Measurements from ENCODE around the gene TFPI.

TFPI gene

GRCh38 chr2:187442778-187443177 lies 111.5 kb downstream of the TFPI start:
- Histone ChIP-seq H3K4me1 (ENCODE audit: insufficient read depth, low read length) (no peaks in the 10 kb centered on the region), H3K4me3 (ENCODE audit: low read depth in 1 of 2, low read length in 2 of 2) (no peak overlapping the region), H4K20me1 (ENCODE audit: insufficient read depth, low read length) (no peaks in the 10 kb centered on the region), H3K9ac (ENCODE audit: low read depth, low read length) (no peak overlapping the region), H3K4me2 (ENCODE audit: insufficient read depth, low read length) (no peak overlapping the region), H3K27me3 (ENCODE audit: insufficient read depth, low read length, poor library complexity) (no peaks in the 10 kb centered on the region), H3K79me2 (ENCODE audit: insufficient read depth, low read length) (no peaks in the 10 kb centered on the region), H3K9me3 (ENCODE audit: insufficient read depth, low read length, severe bottlenecking) (no peaks in the 10 kb centered on the region), H3K36me3 (ENCODE audit: insufficient read depth, low read length) (no peaks in the 10 kb centered on the region), H2AFZ (ENCODE audit: low read depth, low read length) (no peak overlapping the region), H3K27ac (ENCODE audit: low read length) (no peak overlapping the region)
- TF ChIP-seq EZH2 (IDR thresholded peaks at IDR 0.05; ENCODE audit: borderline replicate concordance, low read depth, low read length, severe bottlenecking) (no peak), CTCF (IDR thresholded peaks at IDR 0.05; ENCODE audit: borderline replicate concordance, extremely low read depth, low read length, poor library complexity, severe bottlenecking) (no peak)
- no peak for DNase-seq
- no peak for ATAC-seq (ENCODE audit: insufficient read depth, low read depth)

- H3K9me3 ChIP-seq (ENCODE audit: insufficient read depth, low read length, severe bottlenecking), result no peaks in the 10 kb centered on the region
- no peak overlapping the region for H2AFZ ChIP-seq (ENCODE audit: low read depth, low read length)
- no peaks in the 10 kb centered on the region for H3K36me3 ChIP-seq (ENCODE audit: insufficient read depth, low read length)
- no peak overlapping the region for H3K4me3 ChIP-seq (ENCODE audit: low read depth in 1 of 2, low read length in 2 of 2)
- no peaks in the 10 kb centered on the region for H3K79me2 ChIP-seq (ENCODE audit: insufficient read depth, low read length)
- H3K9ac ChIP-seq (ENCODE audit: low read depth, low read length), result no peak overlapping the region
- TF ChIP-seq CTCF (IDR thresholded peaks at IDR 0.05; ENCODE audit: borderline replicate concordance, extremely low read depth, low read length, poor library complexity, severe bottlenecking) (no peak), EZH2 (IDR thresholded peaks at IDR 0.05; ENCODE audit: borderline replicate concordance, low read depth, low read length, severe bottlenecking) (no peak)
- no peaks in the 10 kb centered on the region for H4K20me1 ChIP-seq (ENCODE audit: insufficient read depth, low read length)
- DNase-seq (no peak), ATAC-seq (ENCODE audit: insufficient read depth, low read depth) (no peak)
- no peak overlapping the region for H3K4me2 ChIP-seq (ENCODE audit: insufficient read depth, low read length)
- no peaks in the 10 kb centered on the region for H3K4me1 ChIP-seq (ENCODE audit: insufficient read depth, low read length)
- H3K27ac ChIP-seq (ENCODE audit: low read length), result no peak overlapping the region
- H3K27me3 ChIP-seq (ENCODE audit: insufficient read depth, low read length, poor library complexity), result no peaks in the 10 kb centered on the region
Observed at GRCh38 chr2:187442378-187442777, 111.9 kb downstream of the TFPI start.

GRCh38 chr2:187440101-187440675 lies 114.0 kb downstream of the TFPI start:
- no peak for ATAC-seq (ENCODE audit: insufficient read depth, low read depth)
- Histone ChIP-seq H4K20me1 (ENCODE audit: insufficient read depth, low read length) (no peaks in the 10 kb centered on the region), H3K9me3 (ENCODE audit: insufficient read depth, low read length, severe bottlenecking) (no peaks in the 10 kb centered on the region), H3K27ac (ENCODE audit: low read length) (no peak overlapping the region), H3K27me3 (ENCODE audit: insufficient read depth, low read length, poor library complexity) (no peaks in the 10 kb centered on the region), H3K36me3 (ENCODE audit: insufficient read depth, low read length) (no peaks in the 10 kb centered on the region), H3K79me2 (ENCODE audit: insufficient read depth, low read length) (no peaks in the 10 kb centered on the region), H3K9ac (ENCODE audit: low read depth, low read length) (no peak overlapping the region), H3K4me1 (ENCODE audit: insufficient read depth, low read length) (no peaks in the 10 kb centered on the region), H2AFZ (ENCODE audit: low read depth, low read length) (no peak overlapping the region), H3K4me3 (ENCODE audit: low read depth in 1 of 2, low read length in 2 of 2) (no peak overlapping the region), H3K4me2 (ENCODE audit: insufficient read depth, low read length) (no peak overlapping the region)
- TF ChIP-seq EZH2 (IDR thresholded peaks at IDR 0.05; ENCODE audit: borderline replicate concordance, low read depth, low read length, severe bottlenecking) (no peak), CTCF (IDR thresholded peaks at IDR 0.05; ENCODE audit: borderline replicate concordance, extremely low read depth, low read length, poor library complexity, severe bottlenecking) (no peak)
- DNase-seq, result no peak

GRCh38 chr2:187438455-187438854 lies 115.8 kb downstream of the TFPI start:
- Histone ChIP-seq H3K9me3 (ENCODE audit: insufficient read depth, low read length, severe bottlenecking) (no peaks in the 10 kb centered on the region), H3K27me3 (ENCODE audit: insufficient read depth, low read length, poor library complexity) (no peaks in the 10 kb centered on the region), H2AFZ (ENCODE audit: low read depth, low read length) (no peak overlapping the region), H3K79me2 (ENCODE audit: insufficient read depth, low read length) (no peaks in the 10 kb centered on the region), H4K20me1 (ENCODE audit: insufficient read depth, low read length) (no peaks in the 10 kb centered on the region), H3K36me3 (ENCODE audit: insufficient read depth, low read length) (no peaks in the 10 kb centered on the region), H3K9ac (ENCODE audit: low read depth, low read length) (no peak overlapping the region), H3K27ac (ENCODE audit: low read length) (no peak overlapping the region), H3K4me3 (ENCODE audit: low read depth in 1 of 2, low read length in 2 of 2) (no peak overlapping the region), H3K4me1 (ENCODE audit: insufficient read depth, low read length) (no peaks in the 10 kb centered on the region), H3K4me2 (ENCODE audit: insufficient read depth, low read length) (no peak overlapping the region)
- TF ChIP-seq CTCF (IDR thresholded peaks at IDR 0.05; ENCODE audit: borderline replicate concordance, extremely low read depth, low read length, poor library complexity, severe bottlenecking), result no peak
- TF ChIP-seq EZH2 (IDR thresholded peaks at IDR 0.05; ENCODE audit: borderline replicate concordance, low read depth, low read length, severe bottlenecking), result no peak
- no peak for ATAC-seq (ENCODE audit: insufficient read depth, low read depth)
- no peak for DNase-seq

Measured in DND-41 (cell line).